MM.1S (cell line): Measurements from ENCODE around the gene MAP3K13.

Experiments
- CTCF ChIP-seq: fragments of 300-600 bp; sonication (generic); IDR thresholded peaks from 2 replicates; pipeline ENCODE4 v1.5.1; 2016; ENCODE audit warnings: antibody characterized with exemption, low read length, mixed read lengths
- EZH2 ChIP-seq: fragments of 300-600 bp; sonication (generic); optimal IDR thresholded peaks from 2 replicates; pipeline ENCODE3; 2017; ENCODE audit warnings: low read depth, mild to moderate bottlenecking, antibody characterized with exemption, low read length, mixed read lengths

DNA sequence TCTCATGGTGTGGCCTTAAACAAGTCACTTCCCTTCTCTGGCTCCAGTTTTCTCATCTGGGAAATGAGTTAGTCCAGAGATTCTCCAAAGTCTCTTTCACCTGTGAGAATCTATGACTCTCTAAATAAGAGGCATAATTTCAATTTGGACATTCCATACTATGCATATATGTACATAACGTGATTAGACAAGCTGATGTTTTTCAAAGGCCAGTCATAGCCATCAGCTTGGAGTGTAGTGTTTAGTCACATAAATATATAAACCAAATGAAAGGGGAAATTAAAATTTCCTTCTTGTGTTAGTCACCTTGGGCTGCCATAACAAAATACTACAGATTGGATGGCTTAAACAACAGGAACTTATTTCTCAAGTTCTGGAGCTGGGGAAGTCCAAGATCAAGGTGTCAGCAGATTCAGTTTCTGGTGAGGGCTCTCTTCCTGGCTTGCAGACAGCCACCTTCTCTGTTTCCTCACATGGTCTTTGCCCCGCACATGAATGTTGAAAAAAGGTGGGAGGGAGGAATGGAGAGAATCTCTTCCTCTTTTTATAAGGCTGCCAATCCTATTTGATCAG is 116.5 kb downstream of the MAP3K13 start:
- TF ChIP-seq CTCF: no peak
- no peak for TF ChIP-seq EZH2
